HG02759 (cell line): ENCODE results near the gene CUL3.
"Not testable (repeated sequence)": the region's sequence is repeated elsewhere in the genome, so short reads cannot be mapped to it uniquely, and the experiment has no call there.

Source experiments
- ATAC-seq: cut with Tn5 transposase; IDR thresholded peaks from one replicate; pipeline ENCODE4 v1.9.1; 2021; ENCODE audit warnings: mild to moderate bottlenecking, moderate library complexity; ENCODE audit not compliant: unreplicated experiment

Gene CUL3

GRCh38 chr2:224545884-224546644 lies 39.1 kb downstream of the CUL3 start:
- peak; percentile 67 for ATAC-seq

GRCh38 chr2:224543939-224544338 lies 41.2 kb downstream of the CUL3 start:
- ATAC-seq: no peak

GRCh38 chr2:224538561-224539138 lies 46.5 kb downstream of the CUL3 start:
- no peak for ATAC-seq

- peak; percentile 49 for ATAC-seq
Measured at GRCh38 chr2:224532931-224533330, 52.2 kb downstream of the CUL3 start.

- ATAC-seq: no peak
Measured at GRCh38 chr2:224532441-224532840, 52.7 kb downstream of the CUL3 start.

- ATAC-seq: no peak
Measured at GRCh38 chr2:224528171-224528570, 57.0 kb downstream of the CUL3 start.

GRCh38 chr2:224525774-224526173 lies 59.4 kb downstream of the CUL3 start:
- ATAC-seq: no peak

GRCh38 chr2:224524657-224525056 lies 60.5 kb downstream of the CUL3 start:
- ATAC-seq: no peak

GRCh38 chr2:224523626-224524577 lies 61.3 kb downstream of the CUL3 start:
- ATAC-seq: peak; percentile 27

GRCh38 chr2:224522483-224522882 lies 62.7 kb downstream of the CUL3 start:
- ATAC-seq: not testable (repeated sequence)

GRCh38 chr2:224520064-224520463 lies 65.1 kb downstream of the CUL3 start:
- ATAC-seq: peak; percentile 76

- ATAC-seq: no peak
Measured at GRCh38 chr2:224518806-224519580, 66.2 kb downstream of the CUL3 start.

- ATAC-seq: no peak
Measured at GRCh38 chr2:224517963-224518362, 67.2 kb downstream of the CUL3 start.

GRCh38 chr2:224516393-224516792 lies 68.8 kb downstream of the CUL3 start:
- ATAC-seq: not testable (repeated sequence)

GRCh38 chr2:224513991-224514390 lies 71.2 kb downstream of the CUL3 start:
- ATAC-seq: no peak

GRCh38 chr2:224507789-224508188 lies 77.4 kb downstream of the CUL3 start:
- ATAC-seq: no peak

GRCh38 chr2:224506494-224506893 lies 78.7 kb downstream of the CUL3 start:
- no peak for ATAC-seq

- no peak for ATAC-seq
Measured at GRCh38 chr2:224498991-224499390, 86.2 kb downstream of the CUL3 start.

GRCh38 chr2:224492531-224492930 lies 92.6 kb downstream of the CUL3 start:
- no peak for ATAC-seq

GRCh38 chr2:224487940-224488339 lies 97.2 kb downstream of the CUL3 start:
- not testable (repeated sequence) for ATAC-seq
